OCI-LY3 (cell line): ENCODE measurements around the gene RAD1.

Source experiments
- H2AFZ ChIP-seq: fragments of 200-600, 300-600 bp; shearing (Covaris generic); 2 replicates; pipeline ENCODE4 v1.6.0; 2014; ENCODE audit warnings: antibody characterized with exemption, low read depth, low read length
- H3K27ac ChIP-seq: fragments of 200-600, 300-600 bp; sonication (generic); 2 replicates; pipeline ENCODE4 v1.5.1; 2014; ENCODE audit warnings: mild to moderate bottlenecking, low read length, moderate library complexity, mixed read lengths
- H3K27me3 ChIP-seq: fragments of 200-600, 300-600 bp; sonication (generic); 2 replicates; pipeline ENCODE4 v1.6.1; 2014; ENCODE audit warnings: low read depth, low read length, mixed read lengths
- H3K36me3 ChIP-seq: fragments of 200-600, 300-600 bp; sonication (generic); replicated peaks from 2 replicates; pipeline ENCODE3; 2014; ENCODE audit warnings: low read depth, low read length, mixed read lengths
- H3K4me1 ChIP-seq: fragments of 300-600, 200-600 bp; sonication (generic); 2 replicates; pipeline ENCODE4 v1.6.1; 2014; ENCODE audit warnings: low read length, mixed read lengths
- H3K4me2 ChIP-seq: fragments of 200-600, 300-600 bp; sonication (generic); 2 replicates; pipeline ENCODE4 v1.6.1; 2014; ENCODE audit warnings: low read length, mixed read lengths
- H3K4me3 ChIP-seq: fragments of 300-600, 200-600 bp; sonication (generic); 2 replicates; pipeline ENCODE4 v1.5.1; 2014; ENCODE audit warnings: antibody characterized with exemption, mild to moderate bottlenecking, low read length, moderate library complexity
- H3K79me2 ChIP-seq: fragments of 300-600, 200-600 bp; shearing (Covaris generic); 2 replicates; pipeline ENCODE4 v1.6.1; 2014; ENCODE audit warnings: mild to moderate bottlenecking, low read length, mixed read lengths
- H3K9ac ChIP-seq: fragments of 300-600, 200-600 bp; shearing (Covaris generic); 2 replicates; pipeline ENCODE4 v1.6.0; 2014; ENCODE audit warnings: mild to moderate bottlenecking, low read length, moderate library complexity
- H3K9me3 ChIP-seq: fragments of 200-600, 300-600 bp; shearing (Covaris generic); 2 replicates; pipeline ENCODE4 v1.6.1; 2014; ENCODE audit warnings: low read length, mixed read lengths; ENCODE audit not compliant: insufficient read depth
- H4K20me1 ChIP-seq: fragments of 200-600, 300-600 bp; sonication (generic); 2 replicates; pipeline ENCODE4 v1.6.1; 2016; ENCODE audit warnings: low read length, mixed read lengths; ENCODE audit not compliant: insufficient read depth
- EZH2phosphoT487 ChIP-seq: fragments of 200-600 bp; shearing (Covaris generic); IDR thresholded peaks from 2 replicates; pipeline ENCODE4 v1.6.1; 2018; ENCODE audit warnings: antibody characterized with exemption, mixed run types, low read depth
- TF ChIP-seq, protein P1 (sequence below): fragments of 200-600, 300-600 bp; sonication (generic); IDR thresholded peaks from 2 replicates; pipeline ENCODE4 v1.5.1; 2014; ENCODE audit warnings: antibody characterized with exemption, low read length, low read depth

RAD1 gene

DNA sequence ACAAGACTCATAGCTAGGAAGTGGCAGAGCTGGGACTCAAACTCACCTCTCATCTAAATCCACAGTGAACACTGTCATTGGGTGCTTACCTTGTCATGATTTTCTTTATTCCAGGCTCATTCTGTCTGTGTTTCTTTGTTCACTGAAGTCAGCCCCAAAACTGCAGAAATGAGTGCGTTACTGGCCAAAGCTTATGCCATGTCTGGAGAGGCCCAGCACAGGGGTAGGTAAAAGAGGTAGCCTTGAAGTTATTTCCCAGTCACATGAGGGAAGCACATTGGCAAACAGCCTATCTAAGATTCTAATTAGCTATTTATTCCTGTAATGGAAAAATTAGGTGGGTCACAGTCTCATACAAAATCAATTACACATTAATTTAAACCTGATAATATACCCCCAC lies 46.5 kb downstream of the RAD1 start:
- TF ChIP-seq, protein P1, sequence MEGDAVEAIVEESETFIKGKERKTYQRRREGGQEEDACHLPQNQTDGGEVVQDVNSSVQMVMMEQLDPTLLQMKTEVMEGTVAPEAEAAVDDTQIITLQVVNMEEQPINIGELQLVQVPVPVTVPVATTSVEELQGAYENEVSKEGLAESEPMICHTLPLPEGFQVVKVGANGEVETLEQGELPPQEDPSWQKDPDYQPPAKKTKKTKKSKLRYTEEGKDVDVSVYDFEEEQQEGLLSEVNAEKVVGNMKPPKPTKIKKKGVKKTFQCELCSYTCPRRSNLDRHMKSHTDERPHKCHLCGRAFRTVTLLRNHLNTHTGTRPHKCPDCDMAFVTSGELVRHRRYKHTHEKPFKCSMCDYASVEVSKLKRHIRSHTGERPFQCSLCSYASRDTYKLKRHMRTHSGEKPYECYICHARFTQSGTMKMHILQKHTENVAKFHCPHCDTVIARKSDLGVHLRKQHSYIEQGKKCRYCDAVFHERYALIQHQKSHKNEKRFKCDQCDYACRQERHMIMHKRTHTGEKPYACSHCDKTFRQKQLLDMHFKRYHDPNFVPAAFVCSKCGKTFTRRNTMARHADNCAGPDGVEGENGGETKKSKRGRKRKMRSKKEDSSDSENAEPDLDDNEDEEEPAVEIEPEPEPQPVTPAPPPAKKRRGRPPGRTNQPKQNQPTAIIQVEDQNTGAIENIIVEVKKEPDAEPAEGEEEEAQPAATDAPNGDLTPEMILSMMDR, result no peak
- no peak for TF ChIP-seq EZH2phosphoT487
- Histone ChIP-seq H3K9ac (no peak overlapping the region), H4K20me1 (no peaks in the 10 kb centered on the region), H3K36me3 (no peaks in the 10 kb centered on the region), H2AFZ (no peak overlapping the region), H3K4me3 (no peak overlapping the region), H3K4me1 (no peaks in the 10 kb centered on the region), H3K27me3 (no peaks in the 10 kb centered on the region), H3K27ac (no peak overlapping the region), H3K9me3 (no peaks in the 10 kb centered on the region), H3K4me2 (no peak overlapping the region), H3K79me2 (no peaks in the 10 kb centered on the region)

DNA sequence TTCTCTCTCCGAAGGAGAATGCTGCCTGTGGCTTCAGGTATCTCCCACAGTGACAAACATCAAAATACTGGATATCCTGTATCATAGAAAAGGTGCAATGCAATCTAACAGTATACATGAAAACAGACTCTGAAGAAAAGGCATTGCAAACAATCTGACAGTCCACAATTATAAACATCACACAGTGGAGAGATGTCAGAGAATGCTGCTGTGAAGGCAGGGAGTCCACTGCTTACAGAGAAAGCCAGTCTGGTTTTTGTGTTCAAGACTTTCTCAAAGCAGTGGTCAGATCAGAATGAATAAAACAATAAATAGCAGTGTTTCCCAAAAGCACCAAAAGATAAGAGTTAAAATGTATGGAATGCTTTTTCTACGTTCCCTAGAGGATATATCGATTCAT lies 47.6 kb downstream of the RAD1 start:
- Histone ChIP-seq H3K27ac (no peak overlapping the region), H3K36me3 (no peaks in the 10 kb centered on the region), H3K79me2 (no peaks in the 10 kb centered on the region), H2AFZ (no peak overlapping the region), H3K27me3 (no peaks in the 10 kb centered on the region), H3K9ac (no peak overlapping the region), H3K4me2 (no peak overlapping the region), H4K20me1 (no peaks in the 10 kb centered on the region), H3K4me3 (no peak overlapping the region), H3K9me3 (no peaks in the 10 kb centered on the region), H3K4me1 (no peaks in the 10 kb centered on the region)
- TF ChIP-seq, protein P1, result no peak
- TF ChIP-seq EZH2phosphoT487, result no peak

DNA sequence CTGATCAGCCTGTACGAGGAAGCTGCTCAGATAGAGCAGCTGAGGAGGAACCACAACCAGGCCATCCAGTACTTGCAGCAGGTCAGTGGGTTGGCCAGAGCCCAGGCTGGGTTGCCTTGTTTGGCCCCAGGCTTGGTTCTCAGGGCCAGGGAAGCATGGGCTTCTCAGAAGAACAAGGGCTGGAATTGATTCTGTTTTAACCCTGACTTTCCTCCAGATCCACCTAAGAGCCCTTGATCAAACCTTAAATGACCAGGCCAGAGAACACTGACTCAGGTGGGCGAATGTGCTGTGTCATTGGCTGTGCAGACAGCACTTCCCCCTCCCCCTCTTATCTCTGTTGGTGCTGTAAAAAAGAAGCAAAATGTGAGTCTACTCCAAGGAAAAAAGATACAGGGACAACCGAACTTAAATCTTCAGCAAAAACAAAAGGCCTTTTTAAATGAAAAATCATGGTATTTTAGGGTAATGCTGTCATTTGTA lies 48.3 kb downstream of the RAD1 start:
- Histone ChIP-seq H3K4me1 (no peaks in the 10 kb centered on the region), H3K4me2 (no peak overlapping the region), H3K79me2 (no peaks in the 10 kb centered on the region), H2AFZ (no peak overlapping the region), H3K9ac (no peak overlapping the region), H3K4me3 (no peak overlapping the region), H3K36me3 (no peaks in the 10 kb centered on the region), H3K27ac (no peak overlapping the region), H4K20me1 (no peaks in the 10 kb centered on the region), H3K9me3 (no peaks in the 10 kb centered on the region), H3K27me3 (no peaks in the 10 kb centered on the region)
- TF ChIP-seq, protein P1, result no peak
- TF ChIP-seq EZH2phosphoT487, result no peak

DNA sequence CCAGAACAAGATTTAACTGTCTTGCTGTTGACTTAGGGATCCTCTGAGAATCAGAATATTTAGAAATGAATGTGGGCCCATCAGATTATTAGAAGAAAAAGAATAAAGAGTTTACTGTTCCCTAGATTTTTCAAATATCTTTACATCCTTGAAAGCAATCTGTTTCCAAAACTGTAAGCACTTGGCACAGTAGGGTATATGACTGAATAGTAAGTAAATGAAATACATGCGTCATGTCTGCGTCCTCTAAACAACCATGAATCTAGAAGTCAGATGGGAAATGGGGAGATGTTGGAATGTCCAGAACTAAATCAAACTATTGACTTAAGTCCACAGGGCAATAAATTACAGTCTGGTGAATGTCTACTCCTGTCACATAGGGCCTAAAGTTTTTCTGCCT lies 50.2 kb downstream of the RAD1 start:
- Histone ChIP-seq H3K36me3 (no peaks in the 10 kb centered on the region), H3K9me3 (no peaks in the 10 kb centered on the region), H3K4me1 (no peaks in the 10 kb centered on the region), H4K20me1 (no peaks in the 10 kb centered on the region), H2AFZ (no peak overlapping the region), H3K4me2 (no peak overlapping the region), H3K4me3 (no peak overlapping the region), H3K27ac (no peak overlapping the region), H3K79me2 (no peaks in the 10 kb centered on the region), H3K9ac (no peak overlapping the region), H3K27me3 (no peaks in the 10 kb centered on the region)
- TF ChIP-seq, protein P1, result no peak
- TF ChIP-seq EZH2phosphoT487, result no peak
